Adipocyte (in vitro differentiated cells): ENCODE data around the gene UPB1.
"Not testable (repeated sequence)": the region's sequence is repeated elsewhere in the genome, so short reads cannot be mapped to it uniquely, and the experiment has no call there.

ENCODE experiments used
- DNase-seq: peaks from one replicate; pipeline ENCODE4 v3.0.0-alpha.2; 2015; ENCODE audit warnings: low read depth
- H3K27me3 ChIP-seq: replicated peaks from 2 replicates; pipeline ENCODE4 v1.7.0; 2013; ENCODE audit warnings: mild to moderate bottlenecking, low read length, moderate library complexity; ENCODE audit not compliant: control insufficient read depth, insufficient read depth
- H3K36me3 ChIP-seq: 2 replicates; pipeline ENCODE4 v1.7.0; 2013; ENCODE audit warnings: low read length, mild to moderate bottlenecking, moderate library complexity; ENCODE audit not compliant: control insufficient read depth, insufficient read depth, severe bottlenecking
- H3K4me1 ChIP-seq: 2 replicates; pipeline ENCODE4 v1.7.0; 2013; ENCODE audit warnings: mild to moderate bottlenecking, low read length, moderate library complexity; ENCODE audit not compliant: control insufficient read depth, insufficient read depth
- H3K4me3 ChIP-seq: 2 replicates; pipeline ENCODE4 v1.7.0; 2013; ENCODE audit warnings: mild to moderate bottlenecking, low read length, moderate library complexity
- H3K9ac ChIP-seq: 2 replicates; pipeline ENCODE4 v1.7.0; 2013; ENCODE audit warnings: mild to moderate bottlenecking, low read length, moderate library complexity
- H3K9me3 ChIP-seq: 2 replicates; pipeline ENCODE4 v1.7.0; 2013; ENCODE audit warnings: mild to moderate bottlenecking, low read length, moderate library complexity; ENCODE audit not compliant: control insufficient read depth

Gene UPB1

GRCh38 chr22:24536089-24536488 lies 41.0 kb downstream of the UPB1 start:
- no peak for DNase-seq

GRCh38 chr22:24540470-24540869 lies 45.3 kb downstream of the UPB1 start:
- Histone ChIP-seq H3K4me3 (no peak overlapping the region), H3K9ac (no peak overlapping the region), H3K9me3 (no peaks in the 10 kb centered on the region), H3K36me3 (peaks cover 53% of the 10 kb centered on the region), H3K4me1 (peaks cover 16% of the 10 kb centered on the region), H3K27me3 (no peaks in the 10 kb centered on the region)
- DNase-seq: no peak

More at GRCh38 chr22:24536089-24536488, 41.0 kb downstream of the UPB1 start:
- Histone ChIP-seq H3K27me3 (no peaks in the 10 kb centered on the region), H3K36me3 (peaks cover 17% of the 10 kb centered on the region), H3K4me1 (peaks cover 4% of the 10 kb centered on the region), H3K9ac (no peak overlapping the region), H3K9me3 (no peaks in the 10 kb centered on the region), H3K4me3 (no peak overlapping the region)

GRCh38 chr22:24541681-24542515 lies 46.8 kb downstream of the UPB1 start:
- Histone ChIP-seq H3K9ac (no peak overlapping the region), H3K4me3 (no peak overlapping the region), H3K36me3 (peaks cover 61% of the 10 kb centered on the region), H3K9me3 (no peaks in the 10 kb centered on the region), H3K4me1 (peaks cover 16% of the 10 kb centered on the region), H3K27me3 (no peaks in the 10 kb centered on the region)
- DNase-seq: no peak

GRCh38 chr22:24542641-24543040 lies 47.5 kb downstream of the UPB1 start:
- Histone ChIP-seq H3K27me3 (no peaks in the 10 kb centered on the region), H3K36me3 (peaks cover 68% of the 10 kb centered on the region), H3K4me1 (peaks cover 16% of the 10 kb centered on the region), H3K9ac (no peak overlapping the region), H3K9me3 (no peaks in the 10 kb centered on the region), H3K4me3 (no peak overlapping the region)
- no peak for DNase-seq

GRCh38 chr22:24543185-24543601 lies 48.1 kb downstream of the UPB1 start:
- no peaks in the 10 kb centered on the region for H3K9me3 ChIP-seq
- H3K36me3 ChIP-seq: peaks cover 74% of the 10 kb centered on the region
- H3K4me1 ChIP-seq: peaks cover 16% of the 10 kb centered on the region
- H3K9ac ChIP-seq: no peak overlapping the region
- no peak overlapping the region for H3K4me3 ChIP-seq
- H3K27me3 ChIP-seq: no peaks in the 10 kb centered on the region
- no peak for DNase-seq

- H3K4me1 ChIP-seq: peaks cover 16% of the 10 kb centered on the region
- no peak overlapping the region for H3K4me3 ChIP-seq
- no peaks in the 10 kb centered on the region for H3K9me3 ChIP-seq
- no peaks in the 10 kb centered on the region for H3K27me3 ChIP-seq
- H3K36me3 ChIP-seq: peaks cover 79% of the 10 kb centered on the region
- no peak overlapping the region for H3K9ac ChIP-seq
- no peak for DNase-seq
Observed at GRCh38 chr22:24543679-24544243, 48.6 kb downstream of the UPB1 start.

GRCh38 chr22:24548812-24549211 lies 53.7 kb downstream of the UPB1 start:
- no peak for DNase-seq
- peaks cover 52% of the 10 kb centered on the region for H3K36me3 ChIP-seq

GRCh38 chr22:24550028-24550901 lies 55.1 kb downstream of the UPB1 start:
- Histone ChIP-seq H3K27me3 (no peaks in the 10 kb centered on the region), H3K4me3 (no peak overlapping the region), H3K4me1 (peaks cover 37% of the 10 kb centered on the region), H3K36me3 (peaks cover 43% of the 10 kb centered on the region), H3K9me3 (no peaks in the 10 kb centered on the region), H3K9ac (no peak overlapping the region)
- DNase-seq: no peak

More at GRCh38 chr22:24548812-24549211, 53.7 kb downstream of the UPB1 start:
- Histone ChIP-seq H3K27me3 (no peaks in the 10 kb centered on the region), H3K9me3 (no peaks in the 10 kb centered on the region), H3K4me3 (no peak overlapping the region), H3K4me1 (peaks cover 43% of the 10 kb centered on the region), H3K9ac (no peak overlapping the region)

GRCh38 chr22:24550902-24551435 lies 55.8 kb downstream of the UPB1 start:
- H3K9me3 ChIP-seq: no peaks in the 10 kb centered on the region
- H3K4me3 ChIP-seq: no peak overlapping the region
- no peak for DNase-seq
- H3K27me3 ChIP-seq: no peaks in the 10 kb centered on the region
- H3K36me3 ChIP-seq: peaks cover 43% of the 10 kb centered on the region
- H3K9ac ChIP-seq: no peak overlapping the region
- peaks cover 35% of the 10 kb centered on the region for H3K4me1 ChIP-seq

GRCh38 chr22:24552503-24553286 lies 57.6 kb downstream of the UPB1 start:
- Histone ChIP-seq H3K4me1 (peaks cover 49% of the 10 kb centered on the region), H3K9ac (peak overlapping the region; percentile 95), H3K36me3 (peaks cover 30% of the 10 kb centered on the region), H3K4me3 (peak overlapping the region; percentile 91)
- not testable (repeated sequence) for H3K27me3 ChIP-seq, DNase-seq, H3K9me3 ChIP-seq
